SK-N-SH treated with all-trans-retinoic acid at 6 μM for 48 hours (cell line): ENCODE measurements around the gene SPTLC1.

ENCODE experiments used
- ATAC-seq: fragments of 200-7000 bp; cut with Tn5 transposase; 3 replicates; pipeline ENCODE4 v1.9.1; 2020; ENCODE audit warnings: mild to moderate bottlenecking, moderate library complexity
- ARNTL ChIP-seq: fragments of 450-650 bp; formaldehyde crosslinking; IDR thresholded peaks from 2 replicates; pipeline ENCODE4 v1.5.0; 2020; ENCODE audit warnings: low read depth, mild to moderate bottlenecking, moderate library complexity, borderline replicate concordance
- BACH2 ChIP-seq: fragments of 250-450 bp; sonication (Bioruptor Pico); IDR thresholded peaks from 2 replicates; pipeline ENCODE4 v1.9.0; 2021; ENCODE audit warnings: mild to moderate bottlenecking, borderline replicate concordance
- CSDC2 ChIP-seq: fragments of 250-450 bp; sonication (Bioruptor Pico); IDR thresholded peaks from 2 replicates; pipeline ENCODE4 v1.5.0; 2020; ENCODE audit warnings: mild to moderate bottlenecking, moderate library complexity
- ESRRG ChIP-seq: fragments of 250-450 bp; sonication (Bioruptor Pico); IDR thresholded peaks from 2 replicates; pipeline ENCODE4 v1.6.1; 2021; ENCODE audit warnings: mild to moderate bottlenecking
- ISL1 ChIP-seq: fragments of 250-450 bp; sonication (Bioruptor Pico); IDR thresholded peaks from 2 replicates; pipeline ENCODE4 v2.1.2; 2022; ENCODE audit warnings: mild to moderate bottlenecking, moderate library complexity
- OSR1 ChIP-seq: fragments of 250-450 bp; sonication (Bioruptor Pico); IDR thresholded peaks from 2 replicates; pipeline ENCODE4 v1.8.0; 2022; ENCODE audit warnings: moderate library complexity, mild to moderate bottlenecking, inconsistent platforms
- PPARA ChIP-seq: fragments of 250-450 bp; sonication (Bioruptor Pico); IDR thresholded peaks from 2 replicates; pipeline ENCODE4 v1.5.0; 2020; ENCODE audit warnings: mild to moderate bottlenecking, borderline replicate concordance
- RARB ChIP-seq: fragments of 250-450 bp; sonication (Bioruptor Pico); IDR thresholded peaks from 2 replicates; pipeline ENCODE4 v1.8.0; 2021; ENCODE audit warnings: mild to moderate bottlenecking, moderate library complexity
- TCF4 ChIP-seq: fragments of 250-450 bp; sonication (Bioruptor Pico); IDR thresholded peaks from 2 replicates; pipeline ENCODE4 v1.8.0; 2021; ENCODE audit warnings: mild to moderate bottlenecking, moderate library complexity, borderline replicate concordance
- TOX ChIP-seq: fragments of 250-450 bp; sonication (Bioruptor Pico); IDR thresholded peaks from 2 replicates; pipeline ENCODE4 v1.8.0; 2021; ENCODE audit warnings: mild to moderate bottlenecking, moderate library complexity, borderline replicate concordance
- ZFP3 ChIP-seq: fragments of 250-450 bp; sonication (Bioruptor Pico); IDR thresholded peaks from 2 replicates; pipeline ENCODE4 v1.5.0; 2020; ENCODE audit warnings: mild to moderate bottlenecking, moderate library complexity
- ZNF70 ChIP-seq: fragments of 450-650 bp; formaldehyde crosslinking; IDR thresholded peaks from 2 replicates; pipeline ENCODE4 v1.5.0; 2020; ENCODE audit warnings: mild to moderate bottlenecking, moderate library complexity
- TF ChIP-seq, protein P1 (sequence below): fragments of 250-450 bp; sonication (Bioruptor Pico); IDR thresholded peaks from 2 replicates; pipeline ENCODE4 v1.5.0; 2020; ENCODE audit warnings: mild to moderate bottlenecking, moderate library complexity
- TF ChIP-seq, protein P2 (sequence below): fragments of 250-450 bp; sonication (Bioruptor Pico); IDR thresholded peaks from 2 replicates; pipeline ENCODE4 v1.8.0; 2021; ENCODE audit warnings: low read depth, mild to moderate bottlenecking, moderate library complexity, borderline replicate concordance
- TF ChIP-seq, protein P3 (sequence below): fragments of 250-450 bp; sonication (Bioruptor Pico); IDR thresholded peaks from 2 replicates; pipeline ENCODE4 v1.8.0; 2020; ENCODE audit warnings: mild to moderate bottlenecking, moderate library complexity, borderline replicate concordance
- TF ChIP-seq, protein P4 (sequence below): fragments of 250-450 bp; sonication (Bioruptor Pico); IDR thresholded peaks from 2 replicates; pipeline ENCODE4 v1.5.1; 2020; ENCODE audit warnings: low read depth, mild to moderate bottlenecking, moderate library complexity
- TF ChIP-seq, protein P5 (sequence below): fragments of 250-450 bp; sonication (Bioruptor Pico); IDR thresholded peaks from 2 replicates; pipeline ENCODE4 v1.5.1; 2021; ENCODE audit warnings: mild to moderate bottlenecking, moderate library complexity

SPTLC1 gene

DNA sequence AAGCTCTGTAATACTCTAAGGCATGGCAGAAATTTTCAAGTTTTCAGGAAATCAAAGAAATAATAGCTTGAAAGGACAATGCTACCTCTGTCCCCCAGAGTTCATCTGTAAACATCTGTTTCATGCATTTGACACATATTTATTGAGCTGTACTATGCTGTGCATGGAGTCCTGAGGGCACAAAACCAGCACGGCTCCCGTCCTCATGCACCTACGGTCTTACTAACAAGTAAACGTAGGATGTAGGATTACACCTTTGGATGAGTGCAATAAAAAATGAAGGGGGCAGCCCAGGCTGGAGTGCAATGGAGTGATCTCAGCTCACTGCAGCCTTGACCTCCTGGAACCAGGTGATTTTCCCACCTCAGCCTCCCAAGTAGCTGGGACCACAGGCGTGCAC, 81.9 kb downstream of the SPTLC1 start:
- TF ChIP-seq ESRRG (CRISPR knock-in tag) (no peak), ARNTL (CRISPR knock-in tag) (no peak), ZNF70 (CRISPR knock-in tag) (no peak), ZFP3 (CRISPR knock-in tag) (no peak), PPARA (CRISPR knock-in tag) (no peak), RARB (CRISPR knock-in tag) (no peak), ISL1 (CRISPR knock-in tag) (no peak), OSR1 (CRISPR knock-in tag) (no peak), BACH2 (CRISPR knock-in tag) (no peak), CSDC2 (CRISPR knock-in tag) (no peak), TCF4 (CRISPR knock-in tag) (no peak)
- TF ChIP-seq, protein P1, sequence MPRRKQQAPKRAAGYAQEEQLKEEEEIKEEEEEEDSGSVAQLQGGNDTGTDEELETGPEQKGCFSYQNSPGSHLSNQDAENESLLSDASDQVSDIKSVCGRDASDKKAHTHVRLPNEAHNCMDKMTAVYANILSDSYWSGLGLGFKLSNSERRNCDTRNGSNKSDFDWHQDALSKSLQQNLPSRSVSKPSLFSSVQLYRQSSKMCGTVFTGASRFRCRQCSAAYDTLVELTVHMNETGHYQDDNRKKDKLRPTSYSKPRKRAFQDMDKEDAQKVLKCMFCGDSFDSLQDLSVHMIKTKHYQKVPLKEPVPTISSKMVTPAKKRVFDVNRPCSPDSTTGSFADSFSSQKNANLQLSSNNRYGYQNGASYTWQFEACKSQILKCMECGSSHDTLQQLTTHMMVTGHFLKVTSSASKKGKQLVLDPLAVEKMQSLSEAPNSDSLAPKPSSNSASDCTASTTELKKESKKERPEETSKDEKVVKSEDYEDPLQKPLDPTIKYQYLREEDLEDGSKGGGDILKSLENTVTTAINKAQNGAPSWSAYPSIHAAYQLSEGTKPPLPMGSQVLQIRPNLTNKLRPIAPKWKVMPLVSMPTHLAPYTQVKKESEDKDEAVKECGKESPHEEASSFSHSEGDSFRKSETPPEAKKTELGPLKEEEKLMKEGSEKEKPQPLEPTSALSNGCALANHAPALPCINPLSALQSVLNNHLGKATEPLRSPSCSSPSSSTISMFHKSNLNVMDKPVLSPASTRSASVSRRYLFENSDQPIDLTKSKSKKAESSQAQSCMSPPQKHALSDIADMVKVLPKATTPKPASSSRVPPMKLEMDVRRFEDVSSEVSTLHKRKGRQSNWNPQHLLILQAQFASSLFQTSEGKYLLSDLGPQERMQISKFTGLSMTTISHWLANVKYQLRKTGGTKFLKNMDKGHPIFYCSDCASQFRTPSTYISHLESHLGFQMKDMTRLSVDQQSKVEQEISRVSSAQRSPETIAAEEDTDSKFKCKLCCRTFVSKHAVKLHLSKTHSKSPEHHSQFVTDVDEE, result no peak
- TF ChIP-seq, protein P2, sequence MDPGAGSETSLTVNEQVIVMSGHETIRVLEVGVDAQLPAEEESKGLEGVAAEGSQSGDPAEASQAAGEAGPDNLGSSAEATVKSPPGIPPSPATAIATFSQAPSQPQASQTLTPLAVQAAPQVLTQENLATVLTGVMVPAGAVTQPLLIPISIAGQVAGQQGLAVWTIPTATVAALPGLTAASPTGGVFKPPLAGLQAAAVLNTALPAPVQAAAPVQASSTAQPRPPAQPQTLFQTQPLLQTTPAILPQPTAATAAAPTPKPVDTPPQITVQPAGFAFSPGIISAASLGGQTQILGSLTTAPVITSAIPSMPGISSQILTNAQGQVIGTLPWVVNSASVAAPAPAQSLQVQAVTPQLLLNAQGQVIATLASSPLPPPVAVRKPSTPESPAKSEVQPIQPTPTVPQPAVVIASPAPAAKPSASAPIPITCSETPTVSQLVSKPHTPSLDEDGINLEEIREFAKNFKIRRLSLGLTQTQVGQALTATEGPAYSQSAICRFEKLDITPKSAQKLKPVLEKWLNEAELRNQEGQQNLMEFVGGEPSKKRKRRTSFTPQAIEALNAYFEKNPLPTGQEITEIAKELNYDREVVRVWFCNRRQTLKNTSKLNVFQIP, result no peak
- TF ChIP-seq, protein P3, sequence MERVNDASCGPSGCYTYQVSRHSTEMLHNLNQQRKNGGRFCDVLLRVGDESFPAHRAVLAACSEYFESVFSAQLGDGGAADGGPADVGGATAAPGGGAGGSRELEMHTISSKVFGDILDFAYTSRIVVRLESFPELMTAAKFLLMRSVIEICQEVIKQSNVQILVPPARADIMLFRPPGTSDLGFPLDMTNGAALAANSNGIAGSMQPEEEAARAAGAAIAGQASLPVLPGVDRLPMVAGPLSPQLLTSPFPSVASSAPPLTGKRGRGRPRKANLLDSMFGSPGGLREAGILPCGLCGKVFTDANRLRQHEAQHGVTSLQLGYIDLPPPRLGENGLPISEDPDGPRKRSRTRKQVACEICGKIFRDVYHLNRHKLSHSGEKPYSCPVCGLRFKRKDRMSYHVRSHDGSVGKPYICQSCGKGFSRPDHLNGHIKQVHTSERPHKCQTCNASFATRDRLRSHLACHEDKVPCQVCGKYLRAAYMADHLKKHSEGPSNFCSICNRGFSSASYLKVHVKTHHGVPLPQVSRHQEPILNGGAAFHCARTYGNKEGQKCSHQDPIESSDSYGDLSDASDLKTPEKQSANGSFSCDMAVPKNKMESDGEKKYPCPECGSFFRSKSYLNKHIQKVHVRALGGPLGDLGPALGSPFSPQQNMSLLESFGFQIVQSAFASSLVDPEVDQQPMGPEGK, result no peak
- ATAC-seq, result no peak

DNA sequence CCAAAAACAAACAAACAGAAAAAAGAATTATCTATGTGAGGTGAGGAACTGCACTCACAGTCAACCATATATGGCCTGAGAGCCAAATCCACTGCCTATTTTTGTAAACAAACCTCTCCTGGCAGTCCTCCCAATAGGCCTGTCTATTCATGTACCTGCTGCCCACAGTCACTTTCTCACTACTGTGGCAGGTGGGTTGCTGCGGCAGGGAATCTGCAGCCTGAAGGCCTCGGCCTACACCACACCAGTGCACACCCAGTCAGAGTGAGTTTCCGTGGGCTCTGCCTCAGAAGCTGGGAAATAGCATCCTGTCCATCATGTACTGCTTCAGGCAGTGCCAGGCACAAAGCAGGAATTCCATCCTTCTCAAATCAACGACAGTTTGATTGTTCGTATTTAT, 82.3 kb downstream of the SPTLC1 start:
- TF ChIP-seq PPARA (CRISPR knock-in tag) (no peak), ARNTL (CRISPR knock-in tag) (no peak), ZNF70 (CRISPR knock-in tag) (no peak), OSR1 (CRISPR knock-in tag) (no peak), CSDC2 (CRISPR knock-in tag) (no peak), TOX (CRISPR knock-in tag) (no peak)
- TF ChIP-seq, protein P1, result no peak
- TF ChIP-seq, protein P4, sequence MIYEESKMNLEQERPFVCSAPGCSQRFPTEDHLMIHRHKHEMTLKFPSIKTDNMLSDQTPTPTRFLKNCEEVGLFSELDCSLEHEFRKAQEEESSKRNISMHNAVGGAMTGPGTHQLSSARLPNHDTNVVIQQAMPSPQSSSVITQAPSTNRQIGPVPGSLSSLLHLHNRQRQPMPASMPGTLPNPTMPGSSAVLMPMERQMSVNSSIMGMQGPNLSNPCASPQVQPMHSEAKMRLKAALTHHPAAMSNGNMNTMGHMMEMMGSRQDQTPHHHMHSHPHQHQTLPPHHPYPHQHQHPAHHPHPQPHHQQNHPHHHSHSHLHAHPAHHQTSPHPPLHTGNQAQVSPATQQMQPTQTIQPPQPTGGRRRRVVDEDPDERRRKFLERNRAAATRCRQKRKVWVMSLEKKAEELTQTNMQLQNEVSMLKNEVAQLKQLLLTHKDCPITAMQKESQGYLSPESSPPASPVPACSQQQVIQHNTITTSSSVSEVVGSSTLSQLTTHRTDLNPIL (CRISPR knock-in tag), result no peak
- TF ChIP-seq, protein P5, sequence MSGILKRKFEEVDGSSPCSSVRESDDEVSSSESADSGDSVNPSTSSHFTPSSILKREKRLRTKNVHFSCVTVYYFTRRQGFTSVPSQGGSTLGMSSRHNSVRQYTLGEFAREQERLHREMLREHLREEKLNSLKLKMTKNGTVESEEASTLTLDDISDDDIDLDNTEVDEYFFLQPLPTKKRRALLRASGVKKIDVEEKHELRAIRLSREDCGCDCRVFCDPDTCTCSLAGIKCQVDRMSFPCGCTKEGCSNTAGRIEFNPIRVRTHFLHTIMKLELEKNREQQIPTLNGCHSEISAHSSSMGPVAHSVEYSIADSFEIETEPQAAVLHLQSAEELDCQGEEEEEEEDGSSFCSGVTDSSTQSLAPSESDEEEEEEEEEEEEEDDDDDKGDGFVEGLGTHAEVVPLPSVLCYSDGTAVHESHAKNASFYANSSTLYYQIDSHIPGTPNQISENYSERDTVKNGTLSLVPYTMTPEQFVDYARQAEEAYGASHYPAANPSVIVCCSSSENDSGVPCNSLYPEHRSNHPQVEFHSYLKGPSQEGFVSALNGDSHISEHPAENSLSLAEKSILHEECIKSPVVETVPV (CRISPR knock-in tag), result no peak
- TF ChIP-seq, protein P2, result no peak
- TF ChIP-seq, protein P3, result no peak
- TF ChIP-seq, all 23 proteins: peak for 0
- ATAC-seq, result no peak
